Measurements from ENCODE around the gene MIB2. TPM values are rescaled to one million over a fixed set of nuclear protein-coding genes. Genes with fewer than 3 reads are reported as not detected.

Gene MIB2
- total and polyA plus RNA-seq, 2 of the 4 experiments (the other 2 are of a cell fraction) = 17.2 to 47.8 TPM

DNA sequence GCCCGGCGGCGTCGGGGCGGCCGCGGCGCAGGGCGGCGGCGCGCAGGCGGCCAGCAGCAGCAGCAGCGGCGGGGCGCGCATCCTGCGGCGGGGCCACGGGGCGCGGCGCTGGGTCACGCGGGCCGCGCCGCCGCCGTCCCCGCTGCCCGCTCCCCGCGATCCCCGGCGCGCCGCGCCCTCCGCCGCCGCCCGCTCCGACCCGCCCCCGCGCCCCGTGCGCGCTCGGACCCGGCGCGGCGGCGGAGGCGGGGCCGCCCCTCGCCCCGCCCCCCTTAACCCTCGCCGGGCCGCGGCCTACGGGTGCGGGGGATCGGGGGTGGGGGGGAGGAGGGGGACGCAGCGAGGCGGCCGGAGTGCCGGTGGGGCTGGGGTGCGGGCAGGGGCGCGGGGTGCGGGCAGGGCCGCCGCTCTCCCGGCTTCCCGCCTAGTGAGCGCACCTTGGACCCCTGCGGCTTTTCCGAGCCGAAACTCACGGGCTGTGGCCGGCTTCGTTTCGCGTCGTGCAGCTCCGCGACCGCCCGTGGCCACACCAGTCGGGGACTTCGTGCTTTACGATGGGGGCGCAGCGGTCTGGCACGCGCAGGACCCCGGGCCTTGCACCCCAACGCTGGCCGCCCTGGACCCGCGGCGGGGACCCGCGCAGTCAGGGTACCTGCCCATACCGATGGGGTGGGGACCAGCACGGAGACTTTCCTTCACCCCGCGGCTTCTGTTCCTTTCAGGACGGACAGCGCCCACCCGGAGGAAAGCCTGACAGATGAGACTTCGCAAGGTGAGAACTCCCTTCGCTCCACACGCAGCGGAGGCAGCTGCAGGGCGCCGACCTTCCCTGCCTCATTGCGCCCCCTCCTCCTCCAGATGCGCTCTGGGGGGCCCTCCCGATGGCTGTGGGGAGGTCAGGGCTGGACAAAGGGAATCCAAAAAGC is 15.1 kb upstream of the MIB2 start, which contains the start of gene FNDC10:
Gene FNDC10 (minus strand): TSS at position 201 of the 926 bp plus-strand sequence. CDS start 120 bp downstream, at position 81.
- H3K4ac ChIP-seq (ENCODE audit: low read depth, low read length) = 0 out of 2 replicates have a peak within 1 kb of the TSS, but pooled peaks have one; percentile 27
- H3K9me3 ChIP-seq (ENCODE audit: control insufficient read depth, insufficient read depth, low read length) = no peaks in the 10 kb centered on the region
- no peak within 1 kb of the TSS for H4K5ac ChIP-seq (ENCODE audit: low read depth, low read length)
- no peak within 1 kb of the TSS for H3K23ac ChIP-seq (ENCODE audit: low read depth, low read length)
- H2AFZ ChIP-seq (replicated peaks; ENCODE audit: low read length, poor library complexity) = peak within 1 kb of the TSS; percentile 91
- peaks cover 10% of the 10 kb centered on the region; the same call in 1 of the 2 replicates for H3K4me1 ChIP-seq (ENCODE audit: control insufficient read depth, insufficient read depth, low read length)
- TF ChIP-seq MXI1 (IDR thresholded peaks at IDR 0.05; ENCODE audit: borderline replicate concordance, low read depth, low read length) = no peak
- TF ChIP-seq CHD1 (IDR thresholded peaks at IDR 0.05; ENCODE audit: low read depth, low read length) = no peak
- TF ChIP-seq FOS (IDR thresholded peaks at IDR 0.05; ENCODE audit: low read depth, low read length) = no peak
- no peak for TF ChIP-seq CEBPB (IDR thresholded peaks at IDR 0.05; ENCODE audit: low read depth, low read length)
- no peak for TF ChIP-seq MAFK (IDR thresholded peaks at IDR 0.05; ENCODE audit: low read depth, low read length)
- TF ChIP-seq BHLHE40 (IDR thresholded peaks at IDR 0.05; ENCODE audit: low read depth, low read length) = no peak
- TF ChIP-seq, protein P1, sequence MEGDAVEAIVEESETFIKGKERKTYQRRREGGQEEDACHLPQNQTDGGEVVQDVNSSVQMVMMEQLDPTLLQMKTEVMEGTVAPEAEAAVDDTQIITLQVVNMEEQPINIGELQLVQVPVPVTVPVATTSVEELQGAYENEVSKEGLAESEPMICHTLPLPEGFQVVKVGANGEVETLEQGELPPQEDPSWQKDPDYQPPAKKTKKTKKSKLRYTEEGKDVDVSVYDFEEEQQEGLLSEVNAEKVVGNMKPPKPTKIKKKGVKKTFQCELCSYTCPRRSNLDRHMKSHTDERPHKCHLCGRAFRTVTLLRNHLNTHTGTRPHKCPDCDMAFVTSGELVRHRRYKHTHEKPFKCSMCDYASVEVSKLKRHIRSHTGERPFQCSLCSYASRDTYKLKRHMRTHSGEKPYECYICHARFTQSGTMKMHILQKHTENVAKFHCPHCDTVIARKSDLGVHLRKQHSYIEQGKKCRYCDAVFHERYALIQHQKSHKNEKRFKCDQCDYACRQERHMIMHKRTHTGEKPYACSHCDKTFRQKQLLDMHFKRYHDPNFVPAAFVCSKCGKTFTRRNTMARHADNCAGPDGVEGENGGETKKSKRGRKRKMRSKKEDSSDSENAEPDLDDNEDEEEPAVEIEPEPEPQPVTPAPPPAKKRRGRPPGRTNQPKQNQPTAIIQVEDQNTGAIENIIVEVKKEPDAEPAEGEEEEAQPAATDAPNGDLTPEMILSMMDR (conservative IDR thresholded peaks at IDR 0.05; ENCODE audit: low read depth, low read length) = no peak
- no peaks in the 10 kb centered on the region for H4K20me1 ChIP-seq (ENCODE audit: insufficient read depth, low read length)
- ChIA-PET CTCF (no interaction called here), POLR2A (ENCODE audit: unreplicated experiment) (no interaction called here)
- H3K56ac ChIP-seq (ENCODE audit: extremely low read depth, insufficient read depth, low read length) = no peak within 1 kb of the TSS
- no peak within 1 kb of the TSS for H2BK15ac ChIP-seq (ENCODE audit: low read depth, low read length)
- H3K4me3 ChIP-seq (ENCODE audit: insufficient read depth, low read depth, low read length) = peak within 1 kb of the TSS; percentile 57
- DNase-seq (no peak), ATAC-seq (ENCODE audit: low read depth) (peak; percentile 78)
- H3K4me2 ChIP-seq (ENCODE audit: low read depth, low read length) = peak within 1 kb of the TSS; percentile 83
- H2BK120ac ChIP-seq (ENCODE audit: low read depth, low read length) = no peak within 1 kb of the TSS
- H3K27me3 ChIP-seq (ENCODE audit: control insufficient read depth, insufficient read depth, low read length) = peaks cover 22% of the 10 kb centered on the region
- H2BK5ac ChIP-seq (ENCODE audit: low read depth, low read length, poor library complexity, severe bottlenecking) = no peak within 1 kb of the TSS
- H3K18ac ChIP-seq (ENCODE audit: low read depth, low read length) = no peak within 1 kb of the TSS
- no peak within 1 kb of the TSS for H3K14ac ChIP-seq (replicated peaks; ENCODE audit: low read depth, low read length)
- no peak within 1 kb of the TSS; the same call in 1 of the 2 replicates for H3K27ac ChIP-seq (ENCODE audit: insufficient read depth, low read length)
- no TSS peak for BruUV-seq (replicated peaks)
- no peak within 1 kb of the TSS for H4K8ac ChIP-seq (ENCODE audit: low read depth in 2 of 2, low read length in 2 of 2)
- 2% methylated on average over 37 of the region's 125 CpGs; no CpG with 5 or more reads in 1 of the 2 experiments for WGBS, 2 experiments (ENCODE audit: extremely low coverage in 2 of 2, insufficient read length in 1 of 2)
- H2AK5ac ChIP-seq (ENCODE audit: low read depth, low read length) = no peak within 1 kb of the TSS; the same call in 1 of the 2 replicates
- H2BK20ac ChIP-seq (ENCODE audit: low read depth, low read length) = no peak within 1 kb of the TSS
- intact Hi-C loops (cut with micrococcal nuclease) (no loop called here), in situ Hi-C loops (cut with MboI; ENCODE audit: low sequenced_read_pairs) (no loop called here), dilution Hi-C loops (cut with HindIII; ENCODE audit: low sequenced_read_pairs, unreplicated experiment) (no loop called here)
- 0 out of 2 replicates have a peak within 1 kb of the TSS, but pooled peaks have one; percentile 14 for H3K9ac ChIP-seq (ENCODE audit: low read depth, low read length)
- no peaks in the 10 kb centered on the region for H3K36me3 ChIP-seq (ENCODE audit: control insufficient read depth, insufficient read depth, low read length)
- H4K91ac ChIP-seq (ENCODE audit: insufficient read depth, low read depth, low read length) = no peak within 1 kb of the TSS
- peak within 1 kb of the TSS; percentile 87 for H2AK9ac ChIP-seq (replicated peaks; ENCODE audit: low read depth, low read length, poor library complexity)
- H3K9me1 ChIP-seq (ENCODE audit: insufficient read depth, low read length) = no peaks in the 10 kb centered on the region
- H3K79me1 ChIP-seq (ENCODE audit: low read depth in 1 of 2, low read length in 2 of 2) = no peaks in the 10 kb centered on the region
